BLaER1 treated with 17β-estradiol and CSF1 and Interleukin-3, amounts not matched to agents 10 nM and 100 nM (cell line): ENCODE measurements around the gene RAB6B.

Source experiments
- H3K27ac ChIP-seq, 11 experiments: shearing (Covaris generic); formaldehyde crosslinking; 2 replicates each; pipeline ENCODE4 v1.8.1; 2022
- H3K27me3 ChIP-seq, 11 experiments: shearing (Covaris generic); formaldehyde crosslinking; 2 replicates each; pipeline ENCODE4 v1.8.1; 2022
- H3K36me3 ChIP-seq, 11 experiments: shearing (Covaris generic); formaldehyde crosslinking; 2 replicates each; pipeline ENCODE4 v1.8.1; 2022
- H3K4me1 ChIP-seq, 10 experiments: shearing (Covaris generic); formaldehyde crosslinking; 2 replicates each; pipeline ENCODE4 v1.8.1; 2022
- H3K4me2 ChIP-seq, 11 experiments: shearing (Covaris generic); formaldehyde crosslinking; 2 replicates each; pipeline ENCODE4 v1.8.1; 2022
- H3K4me3 ChIP-seq, 10 experiments: shearing (Covaris generic); formaldehyde crosslinking; 2 replicates each; pipeline ENCODE4 v1.8.1; 2022
- H3K9ac ChIP-seq, 11 experiments: shearing (Covaris generic); formaldehyde crosslinking; 2 replicates each; pipeline ENCODE4 v1.8.1; 2022
- H3K9me3 ChIP-seq, 11 experiments: shearing (Covaris generic); formaldehyde crosslinking; replicated peaks in 1 of 11; 2 replicates each; pipeline ENCODE4 v1.8.1; 2022
- H4K20me1 ChIP-seq, 11 experiments: shearing (Covaris generic); formaldehyde crosslinking; 2 replicates each; pipeline ENCODE4 v1.8.1; 2022
- Cebpa-rat ChIP-seq, 11 experiments: shearing (Covaris generic); IDR thresholded peaks; 2 replicates each; pipeline ENCODE4 v1.8.1; 2022

RAB6B gene

GRCh38 chr3:133853063-133853924 is 42.4 kb downstream of the RAB6B start:
- no peaks in the 10 kb centered on the region for H4K20me1 ChIP-seq
- H3K27ac ChIP-seq = no peak overlapping the region
- no peaks in the 10 kb centered on the region for H3K9me3 ChIP-seq
- no peak overlapping the region for H3K9ac ChIP-seq
- no peaks in the 10 kb centered on the region for H3K27me3 ChIP-seq
- H3K4me2 ChIP-seq = no peak overlapping the region
- H3K36me3 ChIP-seq = no peaks in the 10 kb centered on the region
- TF ChIP-seq Cebpa-rat (IDR thresholded peaks at IDR 0.05) = no peak
- peaks cover 21 to 32% (median 25%) of the 10 kb centered on the region in 10 experiments for H3K4me1 ChIP-seq
- no peak overlapping the region for H3K4me3 ChIP-seq

DNA sequence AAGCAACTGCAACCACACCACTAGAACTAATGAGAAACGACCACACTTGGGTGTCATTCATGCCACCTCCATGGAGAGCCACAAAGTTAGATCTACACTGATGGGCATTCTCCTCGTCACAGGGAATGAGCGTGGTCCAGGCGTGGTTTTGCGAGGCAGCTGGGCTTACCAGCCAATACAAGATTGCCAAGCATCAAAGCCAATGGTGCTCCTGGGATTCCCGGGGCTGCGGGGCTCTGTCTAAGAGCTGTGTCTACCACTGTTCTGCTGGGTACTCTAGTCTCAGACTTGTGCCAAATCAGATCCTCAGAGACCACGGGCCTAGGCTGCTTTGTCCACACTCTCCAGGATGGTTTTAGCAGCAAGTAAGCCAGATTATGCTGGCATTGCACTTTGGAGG is 43.8 kb downstream of the RAB6B start:
- Histone ChIP-seq H3K27ac (no peak overlapping the region), H3K9me3 (no peaks in the 10 kb centered on the region), H3K4me3 (no peak overlapping the region), H3K36me3 (no peaks in the 10 kb centered on the region), H3K4me1 (peaks cover 16 to 24% (median 22%) of the 10 kb centered on the region in 10 experiments), H3K4me2 (no peak overlapping the region), H3K27me3 (no peaks in the 10 kb centered on the region), H4K20me1 (no peaks in the 10 kb centered on the region), H3K9ac (no peak overlapping the region)
- TF ChIP-seq Cebpa-rat (IDR thresholded peaks at IDR 0.05) = no peak

- Histone ChIP-seq H3K9me3 (no peaks in the 10 kb centered on the region), H3K27me3 (no peaks in the 10 kb centered on the region), H3K4me1 (peaks cover 14 to 19% (median 17%) of the 10 kb centered on the region in 10 experiments), H3K27ac (no peak overlapping the region), H3K36me3 (no peaks in the 10 kb centered on the region), H3K4me3 (no peak overlapping the region), H4K20me1 (no peaks in the 10 kb centered on the region), H3K4me2 (no peak overlapping the region), H3K9ac (no peak overlapping the region)
- no peak for TF ChIP-seq Cebpa-rat (IDR thresholded peaks at IDR 0.05)
Measured at GRCh38 chr3:133851266-133851906, 44.3 kb downstream of the RAB6B start.

DNA sequence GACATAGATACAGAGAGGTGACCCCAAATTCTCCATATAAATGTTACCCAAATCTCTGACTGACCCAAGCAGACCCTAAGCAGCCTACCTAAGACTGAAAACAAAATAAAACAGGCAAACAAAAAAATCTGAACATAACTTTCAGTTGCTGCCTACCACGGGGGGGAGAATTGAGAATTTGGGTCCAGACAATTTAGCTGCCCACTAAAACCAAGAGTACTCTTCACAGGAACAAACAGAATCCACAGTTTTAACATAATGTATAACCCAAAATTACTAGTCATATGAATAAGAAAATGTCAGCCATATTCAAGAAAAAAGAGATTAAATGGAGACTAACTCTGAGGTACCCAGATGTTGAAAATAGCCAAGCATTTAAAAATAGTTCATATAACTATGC is 45.6 kb downstream of the RAB6B start:
- H3K4me3 ChIP-seq = no peak overlapping the region
- no peaks in the 10 kb centered on the region for H4K20me1 ChIP-seq
- TF ChIP-seq Cebpa-rat (IDR thresholded peaks at IDR 0.05) = no peak
- no peak overlapping the region for H3K4me2 ChIP-seq
- no peaks in the 10 kb centered on the region for H3K27me3 ChIP-seq
- no peak overlapping the region for H3K9ac ChIP-seq
- H3K9me3 ChIP-seq = peaks cover 0 to 6% (median 0%) of the 10 kb centered on the region in 11 experiments; a peak in 2 of 22 replicates
- no peaks in the 10 kb centered on the region for H3K36me3 ChIP-seq
- no peak overlapping the region for H3K27ac ChIP-seq
- peaks cover under 1 to 6% (median 3%) of the 10 kb centered on the region in 10 experiments; a peak in 13 of 20 replicates for H3K4me1 ChIP-seq

DNA sequence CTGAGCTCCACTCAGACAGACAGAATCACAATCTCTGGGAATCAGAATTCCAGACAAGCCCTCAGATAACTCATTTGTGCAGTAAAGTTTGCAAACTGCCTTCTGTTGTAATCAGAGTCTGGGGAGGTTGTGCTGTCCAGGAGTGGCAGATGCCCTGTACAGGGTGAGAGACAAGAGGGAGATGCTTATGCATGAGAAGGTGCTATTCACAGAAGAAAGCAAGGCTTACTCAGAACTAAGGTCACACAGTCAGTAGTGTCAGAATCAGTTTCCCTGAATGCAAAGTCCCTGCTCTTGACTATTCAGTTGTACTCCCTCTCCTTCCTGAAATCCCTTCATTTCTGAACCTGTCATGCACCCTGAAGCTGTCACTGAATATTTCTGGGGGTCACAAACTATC is 46.3 kb downstream of the RAB6B start:
- H3K27ac ChIP-seq = no peak overlapping the region
- 0 out of 20 replicates have a peak, but pooled peaks cover 0 to 3% (median 0%) of the 10 kb centered on the region in 10 experiments for H3K4me1 ChIP-seq
- no peak for TF ChIP-seq Cebpa-rat (IDR thresholded peaks at IDR 0.05)
- H3K27me3 ChIP-seq = no peaks in the 10 kb centered on the region
- no peak overlapping the region for H3K4me2 ChIP-seq
- H3K4me3 ChIP-seq = no peak overlapping the region
- H3K9ac ChIP-seq = no peak overlapping the region
- H3K9me3 ChIP-seq = peaks cover 0 to 8% (median 0%) of the 10 kb centered on the region in 11 experiments; a peak in 2 of 22 replicates
- no peaks in the 10 kb centered on the region for H4K20me1 ChIP-seq
- H3K36me3 ChIP-seq = no peaks in the 10 kb centered on the region

DNA sequence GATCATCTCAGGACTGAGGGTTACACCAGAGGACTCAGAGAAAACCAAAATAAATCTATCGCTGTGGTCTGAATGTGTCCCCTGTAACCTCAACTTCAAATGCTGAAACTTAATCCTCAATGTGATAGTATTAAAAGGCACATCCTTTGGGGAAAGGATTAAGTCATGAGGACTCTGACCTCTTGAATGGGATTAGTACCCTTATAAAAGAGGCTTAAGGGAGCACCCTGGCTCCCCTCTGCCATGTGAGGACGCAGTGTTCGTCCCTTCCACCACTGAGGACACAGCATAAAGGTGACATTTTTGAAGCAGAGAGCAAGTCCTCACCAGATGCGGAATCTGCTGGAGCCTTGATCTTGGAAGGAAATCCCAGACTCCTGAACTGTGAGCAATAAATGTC is 50.6 kb downstream of the RAB6B start:
- Histone ChIP-seq H3K9ac (no peak overlapping the region), H3K4me1 (no peaks in the 10 kb centered on the region), H3K27me3 (no peaks in the 10 kb centered on the region), H3K4me2 (no peak overlapping the region), H3K4me3 (no peak overlapping the region), H3K36me3 (no peaks in the 10 kb centered on the region), H4K20me1 (no peaks in the 10 kb centered on the region), H3K9me3 (peaks cover 0 to 8% (median 0%) of the 10 kb centered on the region in 11 experiments; a peak in 2 of 22 replicates), H3K27ac (no peak overlapping the region)
- no peak for TF ChIP-seq Cebpa-rat (IDR thresholded peaks at IDR 0.05)

- Histone ChIP-seq H3K27ac (no peak overlapping the region), H3K27me3 (no peaks in the 10 kb centered on the region), H3K36me3 (no peaks in the 10 kb centered on the region), H4K20me1 (no peaks in the 10 kb centered on the region), H3K4me3 (no peak overlapping the region), H3K9ac (no peak overlapping the region), H3K4me1 (peaks cover 0 to 4% (median 0%) of the 10 kb centered on the region in 10 experiments; a peak in 1 of 20 replicates), H3K4me2 (no peak overlapping the region), H3K9me3 (peaks cover 0 to 8% (median 0%) of the 10 kb centered on the region in 11 experiments; a peak in 2 of 22 replicates)
- no peak for TF ChIP-seq Cebpa-rat (IDR thresholded peaks at IDR 0.05)
Measured at GRCh38 chr3:133843634-133844033, 52.0 kb downstream of the RAB6B start.

GRCh38 chr3:133842158-133842557 is 53.5 kb downstream of the RAB6B start:
- no peak overlapping the region for H3K4me3 ChIP-seq
- peaks cover 0 to 8% (median 0%) of the 10 kb centered on the region in 11 experiments; a peak in 2 of 22 replicates for H3K9me3 ChIP-seq
- no peaks in the 10 kb centered on the region for H3K27me3 ChIP-seq
- H3K9ac ChIP-seq = no peak overlapping the region
- H3K27ac ChIP-seq = no peak overlapping the region
- no peaks in the 10 kb centered on the region for H3K36me3 ChIP-seq
- H3K4me2 ChIP-seq = no peak overlapping the region
- H4K20me1 ChIP-seq = no peaks in the 10 kb centered on the region
- H3K4me1 ChIP-seq = peaks cover 0 to 13% (median 9%) of the 10 kb centered on the region in 10 experiments; a peak in 12 of 20 replicates
- no peak for TF ChIP-seq Cebpa-rat (IDR thresholded peaks at IDR 0.05)

DNA sequence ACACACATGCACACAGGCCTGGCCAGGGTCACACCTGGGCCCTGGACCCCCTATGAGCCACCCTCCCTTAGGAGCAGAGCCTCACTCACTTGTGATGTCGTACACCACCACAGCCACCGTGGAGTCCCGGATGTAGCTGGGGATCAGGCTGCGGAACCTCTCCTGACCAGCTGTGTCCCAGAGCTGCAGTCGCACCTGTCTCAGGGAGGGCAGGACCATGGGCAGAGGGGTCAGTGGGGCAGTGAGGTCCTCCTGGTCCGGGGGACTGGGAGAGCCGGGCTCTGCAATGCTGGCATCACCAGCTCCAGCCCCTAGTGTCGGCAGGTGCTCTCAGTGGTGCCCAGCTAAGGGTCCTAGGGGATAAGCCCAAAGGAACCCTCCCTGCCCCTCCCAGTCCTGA is 54.5 kb downstream of the RAB6B start:
- H3K36me3 ChIP-seq = no peaks in the 10 kb centered on the region
- no peak overlapping the region for H3K4me2 ChIP-seq
- H3K9ac ChIP-seq = no peak overlapping the region
- no peaks in the 10 kb centered on the region for H3K27me3 ChIP-seq
- H3K4me1 ChIP-seq = peaks cover 0 to 13% (median 9%) of the 10 kb centered on the region in 10 experiments; a peak in 12 of 20 replicates
- H3K27ac ChIP-seq = no peak overlapping the region
- H3K9me3 ChIP-seq = peaks cover 0 to 8% (median 0%) of the 10 kb centered on the region in 11 experiments; a peak in 2 of 22 replicates
- H4K20me1 ChIP-seq = no peaks in the 10 kb centered on the region
- H3K4me3 ChIP-seq = no peak overlapping the region
- no peak for TF ChIP-seq Cebpa-rat (IDR thresholded peaks at IDR 0.05)
